LHCN-M2 (cell line): Measurements from ENCODE around the gene C11orf91. TPM values are rescaled to one million over a fixed set of nuclear protein-coding genes. Genes with fewer than 3 reads are reported as not detected.
"Not testable (repeated sequence)": the region's sequence is repeated elsewhere in the genome, so short reads cannot be mapped to it uniquely, and the experiment has no call there.

Experiments
- DNase-seq: peaks from one replicate; pipeline ENCODE4 v3.0.0-alpha.2; 2012; ENCODE audit warnings: low read depth
- polyA plus RNA-seq: library from polyadenylated mRNA; unstranded; fragments of >200 nt; gene quantifications from one replicate; pipeline ENCODE4 v1.2.1, GENCODE V29; 2012; ENCODE audit warnings: missing spikeins
- total RNA-seq: library from RNA; depleted of rRNA; stranded (reverse); fragments of >200 nt; gene quantifications from 2 replicates; pipeline ENCODE4 v1.2.3, GENCODE V29; 2014; rRNA removed

C11orf91 gene
- total RNA-seq, result 1.1 TPM in 1 of 2 replicates, not detected in the other
- 0.19 TPM for polyA plus RNA-seq

- DNase-seq, result peak; percentile 93
Observed at GRCh38 chr11:33700502-33701271, at the start of gene C11orf91. C11orf91 (minus strand) TSS chr11:33700826; CDS start chr11:33700740, 86 bp downstream.

- no peak for DNase-seq
Observed at GRCh38 chr11:33747979-33748378, 47.4 kb upstream of the C11orf91 start.

GRCh38 chr11:33743291-33743690, 42.7 kb upstream of the C11orf91 start:
- DNase-seq, result no peak

- peak; percentile 36 for DNase-seq
Observed at GRCh38 chr11:33742249-33742851, 41.7 kb upstream of the C11orf91 start.

GRCh38 chr11:33741806-33742205, 41.2 kb upstream of the C11orf91 start:
- DNase-seq, result no peak

- DNase-seq, result no peak
Observed at GRCh38 chr11:33737362-33737821, 36.8 kb upstream of the C11orf91 start.

GRCh38 chr11:33736148-33736812, 35.7 kb upstream of the C11orf91 start, which contains the start of gene CD59:
CD59 (minus strand) TSS chr11:33736423; CDS start chr11:33722445, 13,978 bp downstream.
- peak; percentile 89 for DNase-seq

- peak; percentile 63 for DNase-seq
Observed at GRCh38 chr11:33735271-33736147, 34.9 kb upstream of the C11orf91 start.

- peak; percentile 29 for DNase-seq
Observed at GRCh38 chr11:33734441-33735270, 34.0 kb upstream of the C11orf91 start.

GRCh38 chr11:33733980-33734379, 33.4 kb upstream of the C11orf91 start:
- no peak for DNase-seq

- DNase-seq, result peak; percentile 55
Observed at GRCh38 chr11:33731723-33732531, 31.3 kb upstream of the C11orf91 start.

- DNase-seq, result no peak
Observed at GRCh38 chr11:33730716-33731115, 30.1 kb upstream of the C11orf91 start.

GRCh38 chr11:33729072-33729664, 28.5 kb upstream of the C11orf91 start:
- DNase-seq, result peak; percentile 70

GRCh38 chr11:33727539-33727938, 26.9 kb upstream of the C11orf91 start:
- DNase-seq, result not testable (repeated sequence)

GRCh38 chr11:33725496-33725895, 24.9 kb upstream of the C11orf91 start:
- no peak for DNase-seq

- DNase-seq, result no peak
Observed at GRCh38 chr11:33724644-33725035, 24.0 kb upstream of the C11orf91 start.

GRCh38 chr11:33723238-33723881, 22.7 kb upstream of the C11orf91 start:
- DNase-seq, result peak; percentile 98

GRCh38 chr11:33722590-33723234, 22.1 kb upstream of the C11orf91 start:
- peak; percentile 85 for DNase-seq
